DMS 273 (cell line): ENCODE data around the gene GHRH.
A peak's percentile ranks its signal among the peaks of the same experiment; 100 is the strongest.

Experiments used
- DNase-seq: peaks from one replicate; lab custom pipeline; 2025; ENCODE audit not compliant: unreplicated experiment; lab: John Stamatoyannopoulos, UW

The GHRH gene, protein sequence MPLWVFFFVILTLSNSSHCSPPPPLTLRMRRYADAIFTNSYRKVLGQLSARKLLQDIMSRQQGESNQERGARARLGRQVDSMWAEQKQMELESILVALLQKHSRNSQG

DNA sequence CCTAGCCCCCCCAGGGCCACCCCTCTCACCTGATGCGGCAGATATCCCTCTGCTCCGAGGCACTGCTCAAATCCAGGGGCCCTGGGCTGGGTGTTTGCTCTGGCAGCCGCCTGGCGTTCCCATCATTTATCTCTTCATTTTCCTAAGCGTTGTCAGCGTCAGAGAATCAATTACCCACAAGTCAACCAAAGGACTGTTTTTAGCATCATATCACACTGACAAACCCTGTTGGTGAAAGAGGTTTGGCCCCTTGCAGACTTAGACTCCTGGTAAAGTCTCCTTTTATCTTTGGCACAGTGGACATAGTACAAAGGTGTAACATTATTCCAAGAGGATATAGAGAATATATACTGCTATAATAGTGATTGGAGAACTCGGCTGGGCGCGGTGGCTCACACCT, at the start of gene GHRH:
Gene GHRH (minus strand): TSS at position 101 of the 400 bp plus-strand sequence. CDS start 4,925 bp downstream, outside the sequence.
- no peak for DNase-seq

DNA sequence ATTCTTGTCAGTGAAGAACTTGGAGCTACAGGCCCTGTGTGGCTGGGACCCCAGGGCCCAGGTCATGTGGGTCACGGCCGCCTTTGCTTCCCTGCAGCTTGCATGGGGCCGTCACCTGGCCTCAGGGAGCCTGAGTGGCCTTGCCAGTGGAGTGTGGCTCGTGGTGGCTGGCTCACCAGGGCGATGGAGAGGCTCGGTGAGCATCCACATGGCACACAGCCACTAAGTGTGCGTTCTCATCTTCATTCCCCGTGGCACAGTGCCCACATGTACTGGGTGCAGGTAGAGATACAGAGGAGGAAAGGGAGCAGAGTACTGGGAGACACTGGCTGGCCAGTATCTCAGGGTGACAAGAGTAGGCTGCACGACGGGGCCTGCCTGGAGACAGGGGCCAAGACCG, 49.3 kb upstream of the GHRH start:
- no peak for DNase-seq

DNA sequence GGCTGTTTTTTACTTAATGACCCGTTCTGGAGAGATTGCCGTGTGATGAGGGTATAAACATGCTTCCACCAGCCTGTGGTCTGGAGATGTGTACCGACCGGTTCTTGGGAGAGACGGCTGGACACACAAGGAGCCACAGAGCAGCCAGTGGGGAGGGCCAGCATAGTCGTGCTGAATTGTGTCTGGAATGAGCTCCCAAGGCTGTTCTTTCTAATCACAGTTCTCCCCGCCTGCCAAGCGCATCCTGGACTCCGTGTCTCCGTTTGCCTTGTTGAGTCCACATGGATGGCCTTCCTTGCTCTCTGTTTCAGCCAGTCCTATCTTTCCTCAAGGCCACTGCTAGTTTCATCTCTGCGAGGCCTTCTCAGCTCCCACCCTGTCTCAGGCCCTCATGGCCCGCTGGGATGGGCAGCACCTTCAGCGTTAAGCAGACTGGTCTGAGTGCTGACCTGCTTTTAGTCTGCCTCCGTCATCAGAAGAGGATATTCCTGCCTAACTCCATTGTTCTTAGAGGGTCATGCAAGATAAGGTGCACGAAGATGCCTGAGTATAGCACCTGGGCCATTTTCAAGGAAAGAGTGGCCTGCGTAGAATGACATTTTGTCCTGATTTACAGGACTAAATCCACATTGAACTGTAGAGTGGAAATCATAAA, 48.4 kb upstream of the GHRH start:
- DNase-seq: no peak

DNA sequence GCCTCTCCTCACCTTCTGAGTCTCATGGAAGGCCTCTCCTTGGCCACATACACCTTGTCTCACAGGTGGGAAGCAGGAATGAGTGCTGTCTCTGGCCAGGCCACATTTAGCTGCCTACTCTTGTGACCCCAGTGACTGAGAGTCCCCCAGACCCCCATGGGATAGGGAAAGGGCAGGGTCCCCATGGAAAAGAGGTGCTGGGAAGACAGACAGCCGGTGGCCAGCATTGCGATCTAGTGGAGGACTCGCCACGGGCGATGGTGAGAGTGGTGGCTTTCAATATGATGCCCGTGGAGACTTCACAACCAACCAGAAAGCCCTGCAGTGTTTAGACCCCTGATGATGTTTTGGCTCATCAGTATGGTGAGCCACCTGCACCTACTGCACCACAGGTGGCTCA, 47.7 kb upstream of the GHRH start:
- no peak for DNase-seq

DNA sequence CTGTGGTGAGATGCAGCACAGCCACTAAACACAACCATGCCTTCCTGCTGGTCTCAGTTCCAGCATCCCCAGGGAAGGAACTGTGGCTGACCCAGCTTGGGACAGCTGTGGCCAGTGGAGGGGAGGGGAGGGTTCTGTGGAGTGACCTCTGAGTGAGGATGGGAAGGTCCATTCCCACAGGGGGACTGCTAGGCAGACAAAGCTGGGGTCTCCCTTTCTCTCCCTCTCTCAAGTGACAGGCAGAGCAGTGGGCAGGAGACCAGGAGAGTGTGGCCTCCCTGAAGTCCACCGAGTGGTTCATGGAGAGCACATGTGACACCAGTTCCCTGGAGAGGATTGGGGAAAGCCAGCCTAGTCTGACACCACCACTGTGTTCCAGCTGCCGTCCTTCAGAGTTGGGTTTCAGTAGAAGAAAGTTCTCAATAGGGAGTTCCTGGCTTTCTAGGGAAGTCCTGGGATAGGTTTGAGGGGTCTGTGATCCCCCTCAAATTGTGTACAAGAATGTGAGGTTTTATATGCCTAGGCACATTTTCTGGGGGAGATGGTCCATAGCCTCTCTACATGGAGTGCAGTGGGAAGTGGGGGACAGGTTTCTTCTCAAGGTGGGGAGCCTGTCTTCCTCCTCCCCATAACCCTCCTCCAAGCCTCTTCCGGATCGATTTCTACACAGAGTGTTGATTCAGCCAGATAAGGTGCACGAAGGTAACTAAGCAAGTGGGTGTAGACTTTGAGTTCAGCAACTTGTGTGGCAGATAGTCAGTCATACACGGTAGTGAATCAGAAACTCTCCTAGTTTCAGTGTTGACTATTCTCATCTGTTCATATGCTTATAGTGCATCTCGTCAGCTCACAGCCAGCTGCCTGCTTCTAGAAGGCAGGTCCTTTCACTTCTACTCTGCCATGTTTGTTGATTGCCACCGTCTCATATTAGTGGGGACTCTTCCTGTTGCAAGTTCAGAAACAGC, 46.8 kb upstream of the GHRH start:
- DNase-seq: no peak

DNA sequence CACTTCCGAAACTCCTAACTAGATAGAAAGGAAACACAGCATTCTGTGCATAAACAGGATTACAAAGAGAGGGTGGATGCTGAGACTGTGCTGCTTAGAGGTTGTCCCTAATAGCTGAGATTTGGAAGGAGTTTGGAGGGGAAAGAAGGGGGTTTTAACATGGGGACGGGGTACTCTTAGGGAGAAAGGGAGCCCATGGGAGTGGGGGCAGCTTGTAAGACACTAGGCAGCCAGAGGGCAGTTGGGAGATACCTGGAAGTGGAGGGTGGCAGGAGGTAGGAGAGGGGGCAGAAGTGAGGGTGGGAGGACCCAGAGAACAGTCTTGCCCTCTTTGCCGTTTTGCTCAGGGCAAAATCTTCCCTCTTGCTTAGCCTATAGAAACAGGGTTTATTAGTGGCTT, 44.2 kb upstream of the GHRH start:
- no peak for DNase-seq

DNA sequence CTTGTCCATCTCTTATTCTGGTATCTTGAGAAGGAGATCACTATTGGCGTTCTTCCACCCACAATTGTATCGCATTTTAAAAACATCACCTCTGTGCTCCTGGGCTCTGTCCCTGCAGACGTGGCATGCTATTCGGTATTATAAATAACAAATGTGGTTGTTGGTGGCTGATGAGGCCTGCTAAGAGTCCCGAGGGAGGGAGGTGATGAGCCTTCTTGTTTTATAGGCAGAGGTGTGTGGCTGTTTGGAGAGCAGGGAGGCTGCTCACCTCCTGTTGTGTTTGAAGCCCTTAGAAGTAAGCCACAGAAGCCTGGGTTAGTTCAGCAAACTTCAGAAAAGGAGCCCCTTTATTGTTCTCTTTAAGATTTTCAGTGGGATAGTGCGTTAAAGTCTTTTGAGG, 43.5 kb upstream of the GHRH start:
- DNase-seq: no peak

DNA sequence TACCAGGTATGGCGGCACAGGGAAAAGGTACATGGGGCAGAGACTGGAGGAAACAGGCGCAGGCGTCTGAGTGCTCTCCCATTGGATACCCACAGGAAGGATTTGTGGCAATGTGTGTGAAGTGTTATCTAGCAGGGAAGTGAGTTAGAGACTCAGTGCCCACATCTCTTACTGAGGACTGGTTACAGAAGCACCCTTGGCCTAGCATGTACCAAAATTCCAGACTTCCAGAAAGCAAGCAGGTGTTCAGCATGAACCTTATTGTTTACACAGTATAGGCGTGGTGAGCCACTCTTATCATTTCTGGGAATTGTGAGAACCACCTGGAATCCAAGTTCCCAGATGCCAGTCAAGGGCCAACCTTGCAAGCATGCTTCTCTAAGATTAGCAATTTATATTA, 42.0 kb upstream of the GHRH start:
- no peak for DNase-seq

DNA sequence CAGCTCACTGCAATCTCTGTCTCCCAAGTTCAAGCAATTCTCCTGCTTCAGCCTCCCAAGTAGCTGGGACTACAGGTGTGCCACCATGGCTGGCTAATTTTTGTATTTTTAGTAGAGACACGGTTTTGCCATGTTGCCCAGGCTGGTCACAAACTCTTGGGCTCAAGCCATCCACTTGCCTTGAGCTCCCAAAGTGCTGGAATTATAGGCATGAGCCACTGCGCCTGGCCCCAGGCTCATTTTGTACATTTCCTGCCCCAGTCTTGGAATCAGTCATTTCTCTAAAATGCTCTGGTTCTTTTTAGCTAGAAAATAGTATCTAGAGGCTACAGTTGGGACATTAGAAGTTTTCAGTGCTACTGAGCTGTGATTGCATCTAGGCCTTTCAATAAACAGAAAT, 41.4 kb upstream of the GHRH start:
- no peak for DNase-seq

DNA sequence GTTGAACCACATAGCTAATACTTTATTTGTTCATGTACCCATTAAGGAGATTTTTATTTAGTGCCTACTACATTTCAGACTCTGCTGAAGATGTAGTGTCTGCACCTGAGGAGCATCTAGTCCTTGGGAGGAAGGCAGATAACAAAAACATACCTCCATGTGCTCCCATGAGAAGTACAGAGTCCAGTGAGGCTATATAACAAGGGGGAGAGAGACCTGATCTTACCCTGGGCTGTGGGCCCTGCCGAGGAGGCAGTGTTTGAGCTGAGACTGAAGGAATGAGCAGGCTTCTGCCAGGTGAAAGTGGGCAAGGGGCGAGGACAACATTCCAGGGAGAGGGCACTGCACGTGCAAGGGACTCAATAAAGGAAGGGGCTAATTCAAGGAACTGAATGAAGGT, 39.9 kb upstream of the GHRH start:
- DNase-seq: no peak

DNA sequence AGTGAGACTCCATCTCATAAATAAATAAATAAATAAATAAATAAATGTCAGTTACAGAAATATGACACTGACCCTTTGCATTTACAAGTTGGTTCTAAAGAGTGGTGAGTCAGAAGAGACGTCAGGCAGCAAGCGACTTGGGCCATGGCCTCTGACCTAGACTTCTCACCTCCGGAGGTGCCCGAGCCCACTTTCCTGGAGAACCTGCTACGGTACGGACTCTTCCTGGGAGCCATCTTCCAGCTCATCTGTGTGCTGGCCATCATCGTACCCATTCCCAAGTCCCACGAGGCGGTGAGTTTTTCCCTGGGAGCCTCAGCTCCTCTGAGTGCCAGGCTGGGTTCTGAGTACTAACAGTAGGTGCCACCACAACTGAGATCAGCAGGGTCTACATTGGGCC, 39.5 kb upstream of the GHRH start:
- no peak for DNase-seq

DNA sequence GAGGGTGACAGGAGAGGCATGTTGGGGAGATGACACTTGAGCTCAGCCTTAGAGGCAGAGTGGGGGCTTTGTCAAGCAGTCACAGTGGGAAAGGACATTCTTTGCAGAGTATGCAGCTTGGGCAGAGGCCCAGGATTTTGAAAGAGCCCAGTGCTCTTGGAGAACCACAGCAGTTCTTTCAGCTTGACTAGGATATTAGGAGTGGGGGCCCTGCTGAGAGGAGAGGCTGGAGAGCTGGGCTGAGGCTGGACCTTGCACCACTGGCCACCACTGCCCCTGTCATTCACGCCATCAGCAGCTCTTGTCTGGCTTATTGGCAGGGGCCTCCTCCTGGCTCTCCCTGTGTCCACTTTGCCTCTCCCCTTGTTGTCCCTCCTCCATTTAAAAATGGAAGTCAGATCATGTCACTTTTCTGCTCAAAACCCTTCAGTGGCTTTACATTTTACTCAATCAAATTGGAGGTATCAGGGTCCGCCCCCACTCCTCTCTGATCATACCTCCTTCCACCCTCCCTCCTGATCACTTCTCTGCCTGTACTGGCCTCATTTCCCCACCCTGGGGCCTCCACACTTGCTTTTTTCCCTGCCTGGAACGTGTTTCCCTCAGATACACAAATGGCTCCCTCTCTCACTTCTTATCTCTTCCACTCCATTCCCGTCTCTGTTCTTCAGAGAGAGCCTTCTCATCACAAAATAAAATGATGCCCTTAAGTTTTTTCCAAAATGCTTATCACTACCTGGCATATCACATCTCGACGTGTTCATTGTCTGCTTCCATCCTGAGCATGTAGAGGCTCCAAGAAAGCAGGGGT, 38.3 kb upstream of the GHRH start:
- DNase-seq: no peak

DNA sequence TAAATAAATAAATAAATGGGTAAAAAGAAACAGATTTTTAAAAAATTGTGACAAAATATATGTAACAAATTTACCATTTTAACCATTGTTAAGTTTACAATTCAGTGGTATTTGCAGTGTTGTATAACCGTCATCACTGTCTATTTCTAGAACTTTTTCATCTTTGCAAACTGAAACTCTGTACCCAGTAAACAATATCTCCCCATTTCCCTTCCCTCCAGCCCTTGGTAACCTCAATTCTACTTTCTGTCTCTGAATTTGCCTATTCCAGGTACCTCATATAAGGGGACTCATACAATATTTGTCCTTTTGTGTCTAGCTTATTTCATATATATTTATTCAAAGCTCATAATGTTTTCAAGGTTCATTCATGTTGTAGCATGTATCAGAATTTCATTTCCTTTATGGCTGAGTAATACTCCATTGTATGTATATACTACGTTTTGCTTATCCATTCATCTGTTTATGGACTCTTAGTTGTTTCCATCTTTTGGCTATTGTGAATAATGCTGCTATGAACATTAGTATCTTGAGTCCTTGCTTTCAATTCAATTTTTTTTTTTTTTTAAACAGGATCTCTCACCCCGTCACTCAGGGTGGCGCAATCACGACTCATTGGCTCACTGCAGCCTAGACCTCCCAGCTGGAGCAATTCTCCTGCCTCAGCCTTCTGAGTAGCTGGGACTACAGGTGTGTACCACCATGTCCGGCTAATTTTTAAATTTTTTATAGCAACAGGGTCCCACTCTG, 36.8 kb upstream of the GHRH start:
- no peak for DNase-seq

DNA sequence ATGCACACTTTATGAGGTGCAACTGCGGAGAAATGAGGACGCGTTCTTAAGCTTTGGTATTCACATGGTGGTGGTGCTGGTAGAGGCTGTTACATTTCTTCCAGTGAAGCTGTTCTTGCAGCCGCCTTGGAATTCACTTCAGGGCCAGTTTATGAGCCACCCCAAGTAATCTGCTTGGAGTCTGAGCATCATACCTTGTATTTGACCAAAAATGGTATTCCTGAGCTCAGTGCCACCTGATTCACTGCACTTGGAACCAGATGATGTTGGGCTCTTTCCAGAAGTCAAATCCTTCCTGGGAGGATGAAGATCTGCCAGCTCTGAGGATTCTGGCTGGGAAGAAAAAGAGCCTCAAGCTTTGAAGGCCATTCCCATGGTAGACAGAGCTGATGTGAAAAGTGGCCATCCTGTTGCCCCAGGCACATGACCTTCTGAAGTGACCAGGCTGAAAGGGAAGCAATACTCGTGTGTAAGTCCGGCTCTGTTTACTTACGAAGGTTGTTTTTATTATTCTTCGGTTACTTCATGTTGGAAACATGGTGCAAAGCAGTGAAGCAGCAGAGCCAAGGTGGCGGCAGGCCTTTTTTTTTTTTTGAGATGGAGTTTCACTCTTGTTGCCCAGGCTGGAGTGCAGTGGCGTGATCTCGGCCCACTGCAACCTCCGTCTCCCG, 35.6 kb upstream of the GHRH start:
- DNase-seq: no peak

DNA sequence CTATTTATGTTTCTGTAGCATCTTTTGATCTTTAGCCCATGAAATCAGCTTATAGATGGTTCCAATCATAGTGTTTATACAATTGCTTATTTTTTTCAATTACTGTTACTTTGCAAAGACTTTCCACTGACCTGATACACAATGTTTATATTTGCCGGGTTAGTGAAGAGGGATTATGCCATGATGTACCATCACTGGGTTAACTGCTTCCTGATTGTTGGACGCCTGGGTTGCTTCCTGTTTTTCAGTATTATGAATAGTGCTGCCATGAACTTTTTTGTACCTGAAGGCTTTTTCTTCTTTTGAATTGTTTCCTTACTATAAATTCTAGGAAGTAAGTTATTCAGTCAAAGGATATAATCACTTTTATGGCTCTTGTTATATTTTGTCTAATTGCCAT, 34.8 kb upstream of the GHRH start:
- no peak for DNase-seq

DNA sequence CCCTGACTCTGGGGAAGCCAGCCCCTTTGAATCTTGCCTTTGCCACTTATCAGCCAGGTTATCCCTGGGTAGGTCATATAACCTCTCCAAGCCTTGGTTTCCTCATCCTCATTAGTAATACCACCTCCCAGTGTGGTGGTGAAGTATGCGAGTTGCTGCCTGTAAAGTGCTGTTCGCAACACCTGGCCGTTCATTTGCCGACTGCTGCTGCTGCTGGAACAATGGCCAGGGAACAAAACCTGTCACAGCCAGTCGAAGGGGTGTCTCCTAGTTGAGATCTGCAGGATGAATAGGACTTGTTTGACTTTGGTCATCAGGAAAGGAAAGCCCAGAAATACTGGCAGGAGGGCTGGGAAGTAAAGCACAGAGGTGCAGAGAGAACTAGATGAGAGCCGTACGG, 34.0 kb upstream of the GHRH start:
- DNase-seq: peak; percentile 51

DNA sequence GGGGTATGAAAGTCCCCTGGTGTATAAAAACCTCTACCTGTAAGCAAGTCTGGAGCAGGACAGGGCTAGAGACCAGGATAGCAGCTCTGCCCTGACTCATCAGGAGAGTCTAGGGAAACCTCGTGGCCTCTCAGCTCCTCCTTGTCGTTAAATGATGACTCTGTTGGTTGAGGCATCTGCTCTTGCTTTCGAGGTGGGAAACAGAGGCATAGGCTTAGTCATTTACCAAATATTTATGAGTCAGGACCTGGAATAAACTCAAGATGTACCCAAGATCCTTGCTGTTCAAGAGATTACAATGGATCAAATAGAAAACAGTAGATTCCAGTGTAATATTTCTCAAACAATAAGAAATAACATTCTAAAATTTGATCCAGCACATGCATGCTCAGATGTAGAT, 33.4 kb upstream of the GHRH start:
- DNase-seq: peak; percentile 45

DNA sequence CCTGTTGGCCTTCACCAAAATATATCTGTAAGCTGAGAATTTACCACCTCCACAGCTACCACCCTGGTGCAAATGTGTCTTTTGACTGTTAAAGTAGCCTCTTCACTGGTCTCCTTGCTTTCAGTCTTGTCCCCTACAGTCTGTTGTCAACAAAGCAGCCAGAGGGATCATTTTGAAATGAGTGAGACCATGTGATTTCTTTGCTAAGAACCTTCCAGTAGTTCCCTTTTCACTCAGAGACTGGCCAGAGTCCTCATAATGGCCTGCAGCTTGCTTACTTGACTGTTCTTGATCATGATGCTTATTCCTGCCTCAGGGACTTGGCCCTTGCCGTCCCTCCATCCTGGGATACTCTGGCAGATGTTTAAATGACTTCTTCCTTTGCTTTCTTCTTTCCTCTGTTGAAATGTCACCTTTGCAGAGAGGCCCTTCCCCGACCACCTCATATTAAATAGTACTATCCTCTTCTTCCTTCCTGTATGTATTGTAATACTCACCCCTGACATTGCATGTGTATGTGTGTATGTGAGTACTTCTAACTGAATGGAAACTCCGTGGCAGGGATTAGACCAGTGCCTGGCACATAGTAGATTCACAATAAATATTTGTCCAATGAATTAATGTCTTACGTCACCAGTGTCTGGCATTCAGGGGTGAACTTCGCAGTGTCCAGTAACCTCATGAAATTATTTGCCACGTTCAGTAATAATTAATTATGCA, 32.8 kb upstream of the GHRH start:
- no peak for DNase-seq

DNA sequence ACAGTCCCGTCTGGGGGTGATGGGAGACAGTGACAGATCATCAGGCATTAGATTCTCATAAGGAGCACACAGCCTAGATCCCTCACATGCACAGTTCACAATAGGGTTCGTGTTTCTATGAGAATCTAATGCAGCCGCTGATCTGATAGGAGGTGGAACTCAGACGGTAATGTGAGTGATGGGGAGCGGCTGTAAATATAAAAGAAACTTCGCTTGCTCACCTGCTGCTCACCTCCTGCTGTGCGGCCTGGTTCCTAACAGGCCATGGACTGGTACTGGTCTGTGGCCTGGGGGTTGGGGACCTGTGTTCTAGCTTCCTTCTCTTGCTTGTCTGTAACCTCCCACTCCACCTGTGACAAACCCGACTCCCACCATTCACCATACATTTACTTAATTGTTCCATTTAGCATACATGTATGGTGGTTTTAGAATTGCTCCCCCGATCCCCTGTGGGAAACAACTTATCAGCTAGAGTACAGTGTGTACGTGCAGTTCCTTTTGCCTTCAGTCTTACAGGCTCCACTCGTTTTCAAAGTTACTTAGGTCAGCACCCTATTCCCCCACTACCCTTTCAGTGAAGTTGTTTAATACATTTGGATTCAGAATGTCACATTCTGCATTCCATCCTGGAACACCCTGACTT, 31.8 kb upstream of the GHRH start:
- no peak for DNase-seq
